B cell (primary cell): ENCODE results near the gene CLEC2A. TPM values are rescaled to one million over a fixed set of nuclear protein-coding genes. Genes with fewer than 3 reads are reported as not detected.
A peak's percentile ranks its signal among the peaks of the same experiment; 100 is the strongest.

ENCODE experiments used
- ATAC-seq: fragments of 200-7000 bp; cut with Tn5 transposase; one replicate; pipeline ENCODE4 v1.10.0; 2021; ENCODE audit warnings: low read depth, mild to moderate bottlenecking, moderate number of reproducible peaks, moderate library complexity
- CTCF ChIA-PET: fragments of 350-600 bp; sonication (Branson Sonifier 250); formaldehyde crosslinking; loops from one replicate; lab custom pipeline; 2021; ENCODE audit warnings: antibody characterized with exemption, inconsistent platforms; lab: Charles Lee
- POLR2A ChIA-PET: fragments of 350-600 bp; sonication (Branson Sonifier 250); formaldehyde crosslinking; loops from one replicate; lab custom pipeline; 2021; ENCODE audit warnings: antibody characterized with exemption; lab: Charles Lee
- DNase-seq: peaks from one replicate; pipeline ENCODE4 v3.0.0; 2013
- H2AFZ ChIP-seq: 2 replicates; pipeline ENCODE4 v1.6.1; 2012; ENCODE audit warnings: mild to moderate bottlenecking, low read depth, low read length; ENCODE audit not compliant: insufficient read depth, poor library complexity, severe bottlenecking
- H3K27ac ChIP-seq, 2 donors: 1 replicate in 1 of 2; 2 replicates in 1 of 2; pipeline ENCODE4 v1.5.1; 2012 to 2013; ENCODE audit warnings: low read length in 2 of 2, mild to moderate bottlenecking in 2 of 2, moderate library complexity in 1 of 2
- H3K27me3 ChIP-seq, 4 experiments: fragments of 200-600 bp in 1 of 4; sonication (generic) in 1 of 4; replicated peaks in 1 of 4; 1 replicate in 2 of 4; 2 replicates in 2 of 4; pipeline versions ENCODE4 v1.6.1 to v1.7.0; 2013 to 2016; ENCODE audit warnings: low read length in 3 of 4, mild to moderate bottlenecking in 2 of 4, mixed read lengths in 1 of 4, moderate library complexity in 1 of 4; ENCODE audit not compliant: insufficient read depth in 4 of 4, control insufficient read depth in 3 of 4; ENCODE audit errors: control extremely low read depth in 1 of 4
- H3K36me3 ChIP-seq, 2 experiments: replicated peaks in 1 of 2; 1 replicate in 1 of 2; 2 replicates in 1 of 2; pipeline versions ENCODE4 v1.6.1 to v1.7.1; 2013; ENCODE audit warnings: low read length in 1 of 2; ENCODE audit not compliant: insufficient read depth in 2 of 2, control insufficient read depth in 1 of 2; ENCODE audit errors: control extremely low read depth in 1 of 2, extremely low read depth in 1 of 2
- H3K4me1 ChIP-seq, 2 donors: fragments of 200-600 bp in 1 of 2; sonication (generic) in 1 of 2; 1 replicate in 1 of 2; 2 replicates in 1 of 2; pipeline versions ENCODE4 v1.5.1 to v1.6.1; 2013 to 2017; ENCODE audit warnings: low read length in 2 of 2; ENCODE audit not compliant: control insufficient read depth in 2 of 2, insufficient read depth in 2 of 2
- H3K4me2 ChIP-seq: replicated peaks from 2 replicates; pipeline ENCODE3; 2012; ENCODE audit warnings: mild to moderate bottlenecking, low read depth, low read length; ENCODE audit not compliant: poor library complexity, severe bottlenecking
- H3K4me3 ChIP-seq, 5 experiments: fragments of 200-600 bp in 1 of 5; sonication (generic) in 1 of 5; 1 replicate in 3 of 5; 2 replicates in 2 of 5; pipeline versions ENCODE4 v1.5.1 to v1.7.0; 2011 to 2016; ENCODE audit warnings: low read length in 4 of 5, mild to moderate bottlenecking in 4 of 5, low read depth in 2 of 5, control low read depth in 1 of 5, moderate library complexity in 1 of 5; ENCODE audit not compliant: insufficient read depth in 1 of 5; ENCODE audit errors: control extremely low read depth in 1 of 5, extremely low read depth in 1 of 5
- H3K79me2 ChIP-seq: fragments of 200-600 bp; sonication (generic); one replicate; pipeline ENCODE4 v1.6.0; 2016; ENCODE audit warnings: low read length; ENCODE audit not compliant: control insufficient read depth, insufficient read depth
- H3K9ac ChIP-seq: fragments of 200-600 bp; sonication (generic); 2 replicates; pipeline ENCODE4 v1.6.1; 2017; ENCODE audit warnings: mild to moderate bottlenecking, low read length, moderate library complexity
- H3K9me3 ChIP-seq, 3 donors: one replicate each; pipeline versions ENCODE4 v1.6.1 to v1.7.1; 2013; ENCODE audit warnings: low read length in 2 of 3; ENCODE audit not compliant: control insufficient read depth in 2 of 3, insufficient read depth in 1 of 3; ENCODE audit errors: control extremely low read depth in 1 of 3
- H4K20me1 ChIP-seq: 2 replicates; pipeline ENCODE4 v1.6.0; 2012; ENCODE audit warnings: mild to moderate bottlenecking, low read length; ENCODE audit not compliant: insufficient read depth, control insufficient read depth, poor library complexity, severe bottlenecking
- H3K27ac Mint-ChIP-seq: one replicate; pipeline ENCODE4 v1.8.0; 2021; ENCODE audit warnings: mixed read lengths
- H3K27me3 Mint-ChIP-seq: one replicate; pipeline ENCODE4 v1.8.0; 2021; ENCODE audit warnings: mixed read lengths
- H3K4me1 Mint-ChIP-seq: one replicate; pipeline ENCODE4 v1.8.0; 2021; ENCODE audit warnings: mixed read lengths
- H3K4me3 Mint-ChIP-seq: one replicate; pipeline ENCODE4 v1.8.0; 2021; ENCODE audit warnings: mixed read lengths
- H3K9me3 Mint-ChIP-seq: one replicate; pipeline ENCODE4 v1.8.0; 2022; ENCODE audit warnings: mixed read lengths; ENCODE audit not compliant: insufficient read depth
- EZH2 ChIP-seq: IDR thresholded peaks from 2 replicates; pipeline ENCODE4 v1.6.1; 2012; ENCODE audit warnings: borderline replicate concordance, low read depth, mild to moderate bottlenecking, moderate library complexity, low read length; ENCODE audit not compliant: insufficient read depth, poor library complexity, severe bottlenecking
- WGBS: methylation state at CpG from one replicate; pipeline ENCODE4 v1.1.5; 2013; ENCODE audit warnings: missing lambda C conversion rate; ENCODE audit not compliant: insufficient coverage; 5-methylcytosine and 5-hydroxymethylcytosine counted together
- intact Hi-C: fragments of 100-400 bp; cut with micrococcal nuclease; formaldehyde crosslinking; loops from one replicate; pipeline ENCODE4 v1.10.0; 2022
- polyA plus RNA-seq: library from polyadenylated mRNA; depleted of rRNA; stranded (reverse); fragments of >200 nt; gene quantifications from 2 replicates; pipeline ENCODE4 v1.2.3, GENCODE V29; 2012
- total RNA-seq, 2 donors: library from RNA; stranded (reverse); fragments of 120-200 nt in 1 of 2; gene quantifications; 1 replicate in 1 of 2; 2 replicates in 1 of 2; pipeline versions ENCODE4 v1.2.3 to v1.2.4, GENCODE V29; 2013 to 2022
- TF ChIP-seq, protein P1 (sequence below): fragments of 200-600 bp; IDR thresholded peaks from one replicate; pipeline ENCODE4 v1.8.0; 2022; ENCODE audit warnings: antibody characterized with exemption, mild to moderate bottlenecking

Gene CLEC2A
- total and polyA plus RNA-seq, 2 donors (not counting 1 experiment from before 2014, with no cell fraction given) = not detected

DNA sequence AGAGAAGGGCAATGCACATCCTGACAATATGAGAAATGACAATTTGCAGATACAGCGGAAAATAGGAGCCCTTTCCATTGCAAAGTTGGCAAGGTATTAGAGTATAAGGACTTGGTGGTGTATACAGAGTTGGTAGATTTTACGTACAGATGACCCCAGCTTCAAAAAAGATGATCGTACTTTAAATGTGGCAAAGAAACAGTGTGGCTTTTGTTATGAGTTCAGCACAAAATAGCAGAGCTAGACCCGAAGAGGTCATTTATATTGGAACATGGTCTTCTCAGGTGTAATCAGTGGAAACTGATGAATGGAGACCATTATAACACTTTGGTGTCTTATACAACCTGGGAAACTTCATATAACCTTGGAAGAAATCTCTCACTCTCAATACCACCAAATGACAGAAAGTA is 65.3 kb downstream of the CLEC2A start:
- H3K4me1 Mint-ChIP-seq = peaks cover 47% of the 10 kb centered on the region
- peak overlapping the region; percentile 90 for H3K4me3 Mint-ChIP-seq
- no peaks in the 10 kb centered on the region for H3K36me3 ChIP-seq
- H3K4me2 ChIP-seq = peak overlapping the region; percentile 75
- no peaks in the 10 kb centered on the region for H3K27me3 Mint-ChIP-seq
- H3K27ac ChIP-seq = peak overlapping the region; percentile 59 to 90
- H3K27ac Mint-ChIP-seq = peak overlapping the region; percentile 81
- H3K27me3 ChIP-seq = no peaks in the 10 kb centered on the region
- peaks cover 83% of the 10 kb centered on the region for H3K79me2 ChIP-seq
- ATAC-seq = no peak
- POLR2A ChIA-PET = no interaction called here
- H3K4me3 ChIP-seq = peak overlapping the region; percentile 33 to 97 (median 60)
- DNase-seq = peak; percentile 43
- CTCF ChIA-PET = interaction anchor here (0.9 to 4.3 kb wide), 5 partner anchors 53 to 325 kb away, joined by 3 to 14 read pairs (median 4); no protein-coding TSS in a partner anchor
- peaks cover 17% of the 10 kb centered on the region for H4K20me1 ChIP-seq
- H3K9me3 ChIP-seq = peaks cover 0 to 10% (median 0%) of the 10 kb centered on the region in 3 donors
- TF ChIP-seq EZH2 = no peak
- TF ChIP-seq, protein P1, sequence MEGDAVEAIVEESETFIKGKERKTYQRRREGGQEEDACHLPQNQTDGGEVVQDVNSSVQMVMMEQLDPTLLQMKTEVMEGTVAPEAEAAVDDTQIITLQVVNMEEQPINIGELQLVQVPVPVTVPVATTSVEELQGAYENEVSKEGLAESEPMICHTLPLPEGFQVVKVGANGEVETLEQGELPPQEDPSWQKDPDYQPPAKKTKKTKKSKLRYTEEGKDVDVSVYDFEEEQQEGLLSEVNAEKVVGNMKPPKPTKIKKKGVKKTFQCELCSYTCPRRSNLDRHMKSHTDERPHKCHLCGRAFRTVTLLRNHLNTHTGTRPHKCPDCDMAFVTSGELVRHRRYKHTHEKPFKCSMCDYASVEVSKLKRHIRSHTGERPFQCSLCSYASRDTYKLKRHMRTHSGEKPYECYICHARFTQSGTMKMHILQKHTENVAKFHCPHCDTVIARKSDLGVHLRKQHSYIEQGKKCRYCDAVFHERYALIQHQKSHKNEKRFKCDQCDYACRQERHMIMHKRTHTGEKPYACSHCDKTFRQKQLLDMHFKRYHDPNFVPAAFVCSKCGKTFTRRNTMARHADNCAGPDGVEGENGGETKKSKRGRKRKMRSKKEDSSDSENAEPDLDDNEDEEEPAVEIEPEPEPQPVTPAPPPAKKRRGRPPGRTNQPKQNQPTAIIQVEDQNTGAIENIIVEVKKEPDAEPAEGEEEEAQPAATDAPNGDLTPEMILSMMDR = no peak
- no peak overlapping the region for H2AFZ ChIP-seq
- H3K4me1 ChIP-seq = peaks cover 10 to 19% of the 10 kb centered on the region in 2 donors
- 3% methylated on average over 3 of the region's 4 CpGs for WGBS
- peak overlapping the region; percentile 69 for H3K9ac ChIP-seq
- H3K9me3 Mint-ChIP-seq = peaks cover 11% of the 10 kb centered on the region
- intact Hi-C loops = loop anchor here (2.0 to 10.0 kb wide), 5 partner anchors 55 to 745 kb away; partner anchors contain the start of gene MAGOHB

DNA sequence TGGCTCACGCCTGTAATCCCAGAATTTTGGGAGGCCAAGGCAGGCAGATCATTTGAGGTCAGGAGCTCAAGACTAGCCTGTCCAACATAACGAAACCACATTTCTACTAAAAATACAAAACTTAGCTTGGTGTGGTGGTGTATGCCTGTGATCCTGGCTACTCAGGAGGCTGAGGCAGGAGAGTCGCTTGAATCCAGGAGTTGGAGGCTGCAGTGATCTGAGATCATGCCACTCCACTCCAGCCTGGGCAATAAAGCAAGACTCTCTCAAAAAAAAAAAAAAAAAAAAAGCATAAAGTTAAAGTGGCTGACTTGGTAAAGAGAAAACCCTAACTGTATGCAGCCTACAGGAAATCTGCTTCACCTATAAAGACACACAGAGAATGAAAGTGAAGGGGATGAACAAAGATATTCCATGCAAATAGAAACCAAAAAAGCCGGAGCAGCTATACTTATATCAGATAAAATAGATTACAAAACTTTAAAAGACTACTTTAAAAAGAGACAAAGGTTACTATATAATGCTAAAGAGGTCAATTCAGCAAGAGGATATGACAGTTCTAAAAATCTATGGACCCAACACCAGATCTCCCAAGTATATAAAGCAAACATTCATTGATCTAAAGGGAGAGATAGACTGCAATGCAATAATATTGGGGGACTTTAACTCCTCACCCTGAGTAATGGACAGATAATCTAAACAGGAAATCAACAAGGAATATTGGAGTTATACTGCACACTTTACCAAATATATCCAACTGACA is 67.1 kb downstream of the CLEC2A start:
- Mint-ChIP-seq H3K4me3 (peak overlapping the region; percentile 81), H3K9me3 (peaks cover 11% of the 10 kb centered on the region), H3K4me1 (peaks cover 43% of the 10 kb centered on the region), H3K27ac (peak overlapping the region; percentile 59), H3K27me3 (no peaks in the 10 kb centered on the region)
- TF ChIP-seq EZH2 = no peak
- no CpG with 5 or more reads among the region's 4 CpGs for WGBS
- H3K4me2 ChIP-seq = peak overlapping the region; percentile 75
- H3K9me3 ChIP-seq = peaks cover 0 to 10% (median 0%) of the 10 kb centered on the region in 3 donors
- H4K20me1 ChIP-seq = peaks cover 17% of the 10 kb centered on the region
- peaks cover 4 to 13% of the 10 kb centered on the region in 2 donors for H3K4me1 ChIP-seq
- ATAC-seq (no peak), DNase-seq (no peak)
- no peaks in the 10 kb centered on the region for H3K36me3 ChIP-seq
- POLR2A ChIA-PET = interaction anchor here (0.5 to 0.6 kb wide), 2 partner anchors 15 to 1843 kb away, joined by 3 to 5 read pairs; no protein-coding TSS in a partner anchor
- intact Hi-C loops = loop anchor here (5.0 to 10.0 kb wide), 4 partner anchors 53 to 747 kb away; partner anchors contain the start of gene MAGOHB
- H3K4me3 ChIP-seq = peak overlapping the region; percentile 24 to 97 (median 60)
- peak overlapping the region; percentile 69 for H3K9ac ChIP-seq
- H3K27ac ChIP-seq = peak overlapping the region in 1 of 2 donors; percentile 90
- no peaks in the 10 kb centered on the region for H3K27me3 ChIP-seq
- H3K79me2 ChIP-seq = peaks cover 90% of the 10 kb centered on the region
- H2AFZ ChIP-seq = no peak overlapping the region
- CTCF ChIA-PET = interaction anchor here (4.3 kb wide), 1 partner anchor 114 kb away, joined by 14 read pairs; no protein-coding TSS in a partner anchor

Other genes starting within 250 kb of the CLEC2A start
- gene CLECL1, start 199.3 kb downstream of the CLEC2A start, total RNA-seq = 37.8 and 51.4 TPM in 2 replicates
- gene CLECL1, start 199.3 kb downstream of the CLEC2A start, polyA plus RNA-seq = 18.5 and 30.7 TPM in 2 replicates
- gene CD69, start 171.5 kb downstream of the CLEC2A start, total RNA-seq = 44.8 and 45.1 TPM in 2 replicates
- gene CD69, start 171.5 kb downstream of the CLEC2A start, polyA plus RNA-seq = 997 and 1,149 TPM in 2 replicates
- gene KLRF1, start 104.9 kb downstream of the CLEC2A start, total RNA-seq = 1.2 and 1.7 TPM in 2 replicates
- 1.0 and 2.0 TPM in 2 replicates for gene KLRF1, start 104.9 kb downstream of the CLEC2A start, polyA plus RNA-seq
- gene CLEC2B, start 63.0 kb downstream of the CLEC2A start, total RNA-seq = 30.5 and 31.6 TPM in 2 replicates
- 58.2 and 86.6 TPM in 2 replicates for gene CLEC2B, start 63.0 kb downstream of the CLEC2A start, polyA plus RNA-seq
- not detected in 2 replicates for gene KLRF2, start 50.9 kb downstream of the CLEC2A start, total RNA-seq
- gene KLRF2, start 50.9 kb downstream of the CLEC2A start, polyA plus RNA-seq = 0.36 TPM in 1 of 2 replicates, not detected in the other
- gene CLEC12A, start 39.0 kb upstream of the CLEC2A start, total RNA-seq = not detected in 2 replicates
- 0.76 and 1.0 TPM in 2 replicates for gene CLEC12A, start 39.0 kb upstream of the CLEC2A start, polyA plus RNA-seq
- not detected in 2 replicates for gene CLEC1B, start 66.8 kb upstream of the CLEC2A start, total RNA-seq
- not detected in 2 replicates for gene CLEC1B, start 66.8 kb upstream of the CLEC2A start, polyA plus RNA-seq
- gene CLEC12B, start 78.3 kb upstream of the CLEC2A start, total RNA-seq = not detected in 2 replicates
- 0.09 and 0.34 TPM in 2 replicates for gene CLEC12B, start 78.3 kb upstream of the CLEC2A start, polyA plus RNA-seq
- gene CLEC9A, start 98.3 kb upstream of the CLEC2A start, total RNA-seq = not detected in 2 replicates
- gene CLEC9A, start 98.3 kb upstream of the CLEC2A start, polyA plus RNA-seq = not detected in 2 replicates
- not detected in 2 replicates for gene CLEC1A, start 166.6 kb upstream of the CLEC2A start, total RNA-seq
- gene CLEC1A, start 166.6 kb upstream of the CLEC2A start, polyA plus RNA-seq = 0.10 TPM in 1 of 2 replicates, not detected in the other
- 0.67 and 0.90 TPM in 2 replicates for gene CLEC7A, start 197.8 kb upstream of the CLEC2A start, total RNA-seq
- 2.4 and 3.4 TPM in 2 replicates for gene CLEC7A, start 197.8 kb upstream of the CLEC2A start, polyA plus RNA-seq
- gene OLR1, start 239.8 kb upstream of the CLEC2A start, total RNA-seq = 0.12 TPM in 1 of 2 replicates, not detected in the other
- 0.07 TPM in 1 of 2 replicates, not detected in the other for gene OLR1, start 239.8 kb upstream of the CLEC2A start, polyA plus RNA-seq
- gene TMEM52B, start 246.7 kb upstream of the CLEC2A start, total RNA-seq = not detected in 2 replicates
- gene TMEM52B, start 246.7 kb upstream of the CLEC2A start, polyA plus RNA-seq = 0.03 TPM in 1 of 2 replicates, not detected in the other